Measurements from ENCODE around the gene ALG1.
"Not testable (repeated sequence)": the region's sequence is repeated elsewhere in the genome, so short reads cannot be mapped to it uniquely, and the experiment has no call there.

ALG1 gene

DNA sequence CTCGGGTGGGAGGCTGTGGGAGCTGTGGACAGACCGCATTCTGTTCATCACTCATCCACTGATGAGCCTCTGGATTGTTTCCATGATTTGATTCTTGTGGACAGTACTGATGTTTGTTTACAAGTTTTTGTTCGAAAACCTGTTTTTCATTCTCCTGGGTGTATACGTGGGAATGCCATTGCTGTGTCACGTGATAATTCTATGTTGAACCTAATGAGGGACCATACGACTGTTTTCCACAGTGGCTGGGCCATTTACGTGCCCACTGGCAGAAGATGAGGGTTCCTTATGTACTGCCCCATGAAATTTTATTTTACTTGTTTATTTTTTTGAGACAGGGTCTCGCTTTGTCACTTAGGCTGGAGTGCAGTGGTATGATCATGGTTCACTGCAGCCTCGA lies 2.6 kb upstream of the ALG1 start:
- Histone ChIP-seq H3K27me3 (ENCODE audit: control insufficient read depth, insufficient read depth, low read length) (peaks cover 2% of the 10 kb centered on the region), H3K36me3 (ENCODE audit: control insufficient read depth, insufficient read depth, low read length) (no peaks in the 10 kb centered on the region), H3K9ac (ENCODE audit: low read length) (no peak overlapping the region), H3K4me1 (ENCODE audit: control insufficient read depth, insufficient read depth, low read length) (peaks cover 3% of the 10 kb centered on the region), H3K27ac (ENCODE audit: low read depth, low read length) (no peak overlapping the region), H3K4me3 (ENCODE audit: low read length) (no peak overlapping the region)

DNA sequence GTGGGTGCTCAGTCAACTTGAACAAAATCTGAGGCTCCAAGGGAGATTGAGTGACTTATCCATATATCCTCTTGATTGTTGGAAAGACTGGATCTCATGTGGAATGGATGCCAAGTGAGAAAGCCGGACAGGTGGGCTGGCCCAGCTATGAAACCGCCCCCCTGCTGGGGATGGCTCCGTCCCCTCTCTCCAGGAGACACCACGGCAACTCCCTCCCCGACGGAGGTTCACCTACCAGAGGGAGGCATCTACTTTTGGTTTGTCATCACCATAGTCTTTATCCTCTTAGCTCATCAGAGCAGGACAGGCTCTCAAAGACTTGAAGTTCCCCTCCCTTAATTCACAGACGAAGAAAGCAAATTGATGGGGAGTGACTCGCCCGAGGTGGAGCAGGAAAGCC lies 1.8 kb upstream of the ALG1 start:
- Histone ChIP-seq H3K27ac (ENCODE audit: low read depth, low read length) (no peak overlapping the region), H3K27me3 (ENCODE audit: control insufficient read depth, insufficient read depth, low read length) (peaks cover 2% of the 10 kb centered on the region), H3K4me3 (ENCODE audit: low read length) (no peak overlapping the region)

DNA sequence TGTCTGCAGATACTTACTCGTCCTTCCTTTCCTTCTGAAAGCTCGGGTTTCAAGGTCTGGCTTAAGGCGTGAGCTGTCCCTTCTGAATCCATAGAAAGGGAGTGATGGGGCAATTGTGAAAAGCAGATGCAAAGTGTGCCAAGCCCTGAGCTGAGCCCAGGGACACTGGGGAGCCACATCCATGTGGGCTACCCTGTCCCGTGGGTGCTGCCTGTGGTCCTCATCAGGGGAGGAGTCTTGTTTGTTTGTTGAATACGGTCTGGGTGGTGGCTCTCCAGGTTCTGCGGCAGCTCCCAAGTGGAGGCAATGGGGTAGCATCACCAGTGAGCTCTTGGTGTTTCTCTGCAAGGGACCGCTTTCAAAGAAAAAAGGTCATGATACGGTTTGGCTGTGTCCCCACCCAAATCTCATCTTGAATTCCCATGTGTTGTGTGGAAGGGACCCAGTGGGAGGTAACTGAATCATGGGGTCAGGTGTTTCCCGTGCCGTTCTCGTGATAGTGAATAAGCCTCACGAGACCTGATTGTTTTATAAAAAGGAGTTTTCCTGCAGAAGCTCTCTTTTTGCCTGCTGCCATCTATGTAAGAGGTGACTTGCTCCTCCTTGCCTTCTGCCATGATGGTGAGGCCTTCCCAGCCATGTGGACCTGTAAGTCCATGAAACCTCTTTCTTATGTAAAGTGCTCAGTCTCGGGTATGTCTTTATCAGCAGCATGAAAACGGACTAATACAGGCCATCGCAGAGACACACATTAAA lies 1.0 kb upstream of the ALG1 start:
- Histone ChIP-seq H3K36me3 (ENCODE audit: control insufficient read depth, insufficient read depth, low read length) (peaks cover 4% of the 10 kb centered on the region), H3K27ac (ENCODE audit: low read depth, low read length) (peak overlapping the region; percentile 70), H3K9ac (ENCODE audit: low read length) (no peak overlapping the region), H3K4me3 (ENCODE audit: low read length) (no peak overlapping the region), H3K4me1 (ENCODE audit: control insufficient read depth, insufficient read depth, low read length) (peaks cover 3% of the 10 kb centered on the region), H3K27me3 (ENCODE audit: control insufficient read depth, insufficient read depth, low read length) (no peaks in the 10 kb centered on the region)

More for the DNA sequence above, 1.8 kb upstream of the ALG1 start:
- Histone ChIP-seq H3K4me1 (ENCODE audit: control insufficient read depth, insufficient read depth, low read length) (peaks cover 3% of the 10 kb centered on the region), H3K9ac (ENCODE audit: low read length) (no peak overlapping the region), H3K36me3 (ENCODE audit: control insufficient read depth, insufficient read depth, low read length) (no peaks in the 10 kb centered on the region)

DNA sequence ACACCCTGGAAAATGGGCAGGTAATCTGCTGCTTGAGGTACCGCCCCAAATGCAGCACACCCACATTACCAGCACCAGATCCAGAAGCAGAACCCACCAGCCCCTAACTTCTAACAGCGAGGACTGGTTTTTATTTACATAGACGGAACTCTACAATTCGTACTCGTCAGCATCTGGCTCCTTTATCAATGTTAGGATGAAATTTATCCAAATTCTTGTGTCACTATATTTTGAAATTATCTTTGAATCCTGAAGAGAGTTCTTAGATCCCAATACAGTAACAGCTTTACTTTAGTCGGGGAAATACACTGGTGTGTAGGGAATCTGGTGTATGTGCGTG lies 332 bp upstream of the ALG1 start:
- Histone ChIP-seq H3K27ac (ENCODE audit: low read depth, low read length) (peak overlapping the region; percentile 70), H3K4me1 (ENCODE audit: control insufficient read depth, insufficient read depth, low read length) (peaks cover 3% of the 10 kb centered on the region), H3K36me3 (ENCODE audit: control insufficient read depth, insufficient read depth, low read length) (peaks cover 11% of the 10 kb centered on the region), H3K9ac (ENCODE audit: low read length) (no peak overlapping the region), H3K4me3 (ENCODE audit: low read length) (peak overlapping the region; percentile 79), H3K27me3 (ENCODE audit: control insufficient read depth, insufficient read depth, low read length) (no peaks in the 10 kb centered on the region)

DNA sequence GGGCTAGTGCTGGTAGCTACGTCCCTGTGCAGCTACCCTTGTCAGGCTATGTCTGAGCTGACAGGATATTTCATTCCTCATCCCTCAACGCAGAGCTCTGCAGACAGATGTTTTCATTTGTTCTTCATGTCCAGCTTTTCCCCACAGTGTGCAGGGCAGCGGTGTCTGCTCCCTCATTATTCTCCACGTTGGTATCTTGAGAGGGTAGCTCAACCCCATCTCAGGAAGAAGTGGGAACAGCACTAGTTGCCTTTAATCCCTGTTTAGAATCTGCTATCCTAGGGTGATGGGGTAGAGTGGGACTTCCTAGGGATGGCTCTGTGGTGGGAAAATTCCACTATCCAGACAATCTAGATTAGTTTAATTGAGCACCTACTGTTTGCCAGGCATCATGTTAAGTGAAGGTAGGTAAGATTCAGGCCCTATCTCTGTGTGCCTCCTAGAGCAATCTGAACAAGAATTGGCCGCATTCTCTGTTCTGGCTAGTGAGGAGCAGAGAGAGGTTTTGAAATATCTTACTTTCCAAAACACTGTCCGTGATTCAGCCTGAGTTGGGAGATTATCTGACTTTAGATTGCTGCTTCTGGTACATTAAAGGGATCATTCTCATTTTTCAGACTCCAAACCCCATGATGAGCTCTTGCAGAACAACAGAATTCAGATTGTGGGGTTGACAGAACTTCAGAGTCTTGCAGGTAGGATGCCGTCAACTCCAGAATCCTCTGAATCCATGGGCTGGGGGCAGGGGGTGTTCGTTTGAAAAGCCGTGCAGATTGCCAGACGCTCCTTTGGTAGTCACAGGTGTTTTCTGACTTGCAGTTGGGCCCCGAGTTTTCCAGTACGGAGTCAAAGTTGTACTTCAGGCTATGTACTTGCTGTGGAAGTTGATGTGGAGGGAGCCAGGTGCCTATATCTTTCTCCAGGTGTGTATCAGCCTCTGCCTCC lies 963 bp downstream of the ALG1 start:
- Histone ChIP-seq H3K4me1 (ENCODE audit: control insufficient read depth, insufficient read depth, low read length) (peaks cover 3% of the 10 kb centered on the region), H3K9ac (ENCODE audit: low read length) (peak overlapping the region; percentile 52), H3K4me3 (ENCODE audit: low read length) (peak overlapping the region; percentile 79), H3K27ac (ENCODE audit: low read depth, low read length) (peak overlapping the region; percentile 71), H3K27me3 (ENCODE audit: control insufficient read depth, insufficient read depth, low read length) (no peaks in the 10 kb centered on the region), H3K36me3 (ENCODE audit: control insufficient read depth, insufficient read depth, low read length) (peaks cover 13% of the 10 kb centered on the region)

DNA sequence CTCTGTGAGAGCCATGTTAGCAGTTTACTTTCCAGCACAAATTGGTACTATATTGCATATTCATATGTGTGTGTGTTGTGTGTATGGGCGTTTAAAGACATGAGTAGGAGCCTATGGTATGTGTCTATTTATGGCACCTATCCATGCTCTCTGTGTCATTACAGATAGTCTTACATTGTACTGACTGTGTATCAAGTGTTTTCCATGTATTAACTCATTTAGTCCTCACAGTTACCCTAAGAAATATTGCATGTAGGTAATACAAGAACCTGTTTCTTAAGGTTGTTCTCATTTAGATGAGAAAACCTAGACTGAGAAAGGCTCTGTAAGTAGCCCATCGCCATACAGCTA lies 1.6 kb downstream of the ALG1 start:
- peaks cover 13% of the 10 kb centered on the region for H3K36me3 ChIP-seq (ENCODE audit: control insufficient read depth, insufficient read depth, low read length)
- no peaks in the 10 kb centered on the region for H3K27me3 ChIP-seq (ENCODE audit: control insufficient read depth, insufficient read depth, low read length)

DNA sequence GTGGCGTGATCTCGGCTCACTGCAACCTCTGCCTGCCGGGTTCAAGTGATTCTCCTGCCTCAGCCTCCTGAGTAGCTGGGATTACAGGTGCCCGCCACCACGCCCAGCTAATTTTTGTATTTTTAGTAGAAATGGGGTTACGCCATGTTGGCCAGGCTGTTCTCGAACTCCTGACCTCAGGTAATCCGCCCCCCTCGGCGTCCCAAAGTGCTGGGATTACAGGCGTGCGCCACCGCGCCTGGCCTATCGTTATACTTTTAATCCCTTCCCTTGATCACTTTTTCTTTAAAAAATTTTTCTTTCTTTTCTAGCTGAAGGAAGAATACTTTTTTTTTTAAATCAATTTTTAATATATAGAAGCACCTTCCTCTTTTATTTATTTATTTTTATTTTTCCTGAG lies 2.1 kb downstream of the ALG1 start:
- not testable (repeated sequence) for H3K4me3 ChIP-seq (ENCODE audit: low read length); H3K27ac ChIP-seq (ENCODE audit: low read depth, low read length); H3K4me1 ChIP-seq (ENCODE audit: control insufficient read depth, insufficient read depth, low read length); H3K27me3 ChIP-seq (ENCODE audit: control insufficient read depth, insufficient read depth, low read length); H3K9ac ChIP-seq (ENCODE audit: low read length)
- H3K36me3 ChIP-seq (ENCODE audit: control insufficient read depth, insufficient read depth, low read length), result peaks cover 13% of the 10 kb centered on the region

More for the DNA sequence above, 1.6 kb downstream of the ALG1 start:
- Histone ChIP-seq H3K9ac (ENCODE audit: low read length) (no peak overlapping the region), H3K27ac (ENCODE audit: low read depth, low read length) (no peak overlapping the region), H3K4me3 (ENCODE audit: low read length) (no peak overlapping the region), H3K4me1 (ENCODE audit: control insufficient read depth, insufficient read depth, low read length) (peaks cover 3% of the 10 kb centered on the region)

DNA sequence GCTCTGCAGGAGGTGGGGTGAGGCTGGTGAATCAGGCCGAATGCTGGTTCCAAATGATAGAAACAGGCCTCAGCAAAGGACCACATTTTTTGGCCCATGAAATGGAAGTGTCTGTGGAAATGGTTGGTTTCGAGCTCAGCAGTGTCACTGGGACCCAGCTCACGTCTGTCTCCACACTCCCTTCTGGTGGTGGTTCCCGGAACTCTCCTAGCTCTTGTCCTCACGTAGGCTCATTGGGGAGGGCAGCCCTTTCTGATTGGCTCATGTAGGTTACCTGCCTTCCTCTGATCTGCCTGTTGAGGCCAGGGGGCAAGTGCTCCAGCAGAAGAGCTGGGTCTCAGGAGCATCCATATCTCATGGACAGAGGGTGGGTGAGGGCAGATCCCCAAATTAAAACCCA lies 4.0 kb downstream of the ALG1 start:
- Histone ChIP-seq H3K9ac (ENCODE audit: low read length) (no peak overlapping the region), H3K27me3 (ENCODE audit: control insufficient read depth, insufficient read depth, low read length) (no peaks in the 10 kb centered on the region), H3K36me3 (ENCODE audit: control insufficient read depth, insufficient read depth, low read length) (peaks cover 13% of the 10 kb centered on the region), H3K4me1 (ENCODE audit: control insufficient read depth, insufficient read depth, low read length) (peaks cover 3% of the 10 kb centered on the region), H3K27ac (ENCODE audit: low read depth, low read length) (no peak overlapping the region), H3K4me3 (ENCODE audit: low read length) (no peak overlapping the region)

DNA sequence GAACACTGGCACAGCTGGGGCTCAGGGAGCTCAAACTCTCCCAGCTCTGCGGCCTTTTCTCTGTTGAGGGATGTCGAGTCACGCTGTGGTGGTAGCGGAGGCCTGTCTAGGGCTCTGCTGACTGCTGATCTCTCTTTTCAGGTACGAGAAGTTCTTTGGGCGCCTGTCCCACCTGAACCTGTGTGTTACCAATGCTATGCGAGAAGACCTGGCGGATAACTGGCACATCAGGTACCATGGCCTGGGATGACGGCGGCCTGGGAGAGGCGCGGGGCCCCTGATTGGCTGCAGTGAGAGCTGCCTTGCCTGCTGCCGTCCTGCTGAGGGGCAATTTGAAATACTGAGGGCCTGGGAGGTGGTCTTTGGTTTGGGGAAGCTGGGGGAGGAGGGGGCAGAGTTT lies 5.7 kb downstream of the ALG1 start:
- no peaks in the 10 kb centered on the region for H3K27me3 ChIP-seq (ENCODE audit: control insufficient read depth, insufficient read depth, low read length)
- peaks cover 13% of the 10 kb centered on the region for H3K36me3 ChIP-seq (ENCODE audit: control insufficient read depth, insufficient read depth, low read length)
- no peak overlapping the region for H3K27ac ChIP-seq (ENCODE audit: low read depth, low read length)
- no peaks in the 10 kb centered on the region for H3K4me1 ChIP-seq (ENCODE audit: control insufficient read depth, insufficient read depth, low read length)
- no peak overlapping the region for H3K4me3 ChIP-seq (ENCODE audit: low read length)
- H3K9ac ChIP-seq (ENCODE audit: low read length), result no peak overlapping the region

DNA sequence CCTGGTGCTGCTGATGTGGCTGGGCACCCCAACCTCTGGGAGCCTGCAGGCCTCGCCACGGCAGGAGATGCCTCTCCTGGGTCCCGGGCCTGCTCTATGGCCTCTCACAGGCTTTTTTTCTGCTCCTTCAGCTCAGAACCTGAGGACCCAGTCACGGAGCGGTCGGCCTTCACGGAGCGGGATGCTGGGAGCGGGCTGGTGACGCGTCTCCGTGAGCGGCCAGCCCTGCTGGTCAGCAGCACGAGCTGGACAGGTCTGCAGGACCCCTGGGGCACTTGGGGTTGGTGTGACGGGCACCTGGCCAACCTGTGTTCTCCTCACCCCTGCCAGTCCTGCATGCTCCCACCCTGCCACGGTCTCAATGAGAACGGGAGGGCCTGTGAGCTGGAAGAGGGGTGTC lies 7.0 kb downstream of the ALG1 start:
- peaks cover 13% of the 10 kb centered on the region for H3K36me3 ChIP-seq (ENCODE audit: control insufficient read depth, insufficient read depth, low read length)
- H3K27ac ChIP-seq (ENCODE audit: low read depth, low read length), result no peak overlapping the region
- no peaks in the 10 kb centered on the region for H3K4me1 ChIP-seq (ENCODE audit: control insufficient read depth, insufficient read depth, low read length)
- H3K27me3 ChIP-seq (ENCODE audit: control insufficient read depth, insufficient read depth, low read length), result no peaks in the 10 kb centered on the region
- H3K4me3 ChIP-seq (ENCODE audit: low read length), result no peak overlapping the region
- no peak overlapping the region for H3K9ac ChIP-seq (ENCODE audit: low read length)

DNA sequence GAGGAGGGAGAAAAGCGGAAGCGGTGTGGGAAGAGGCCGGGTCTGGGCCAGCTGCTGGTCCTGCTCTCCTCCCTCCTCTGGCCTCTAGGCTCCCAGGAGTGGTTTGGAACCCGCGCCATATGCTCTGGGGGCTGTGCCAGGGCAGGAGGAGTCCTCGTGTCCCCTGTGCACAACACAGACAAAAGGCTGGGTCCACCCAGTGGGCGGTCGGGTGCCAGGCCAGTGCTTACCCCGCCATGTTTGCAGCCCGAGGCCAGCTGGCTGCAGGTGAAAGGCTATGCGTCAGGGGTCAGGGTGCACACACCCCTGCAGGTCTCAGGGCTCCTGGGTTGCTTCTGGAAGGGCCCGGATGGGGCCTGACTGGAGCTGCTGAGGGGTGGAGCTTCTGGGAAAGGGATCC lies 8.8 kb downstream of the ALG1 start:
- not testable (repeated sequence) for H3K4me1 ChIP-seq (ENCODE audit: control insufficient read depth, insufficient read depth, low read length); H3K9ac ChIP-seq (ENCODE audit: low read length); H3K27me3 ChIP-seq (ENCODE audit: control insufficient read depth, insufficient read depth, low read length); H3K4me3 ChIP-seq (ENCODE audit: low read length); H3K27ac ChIP-seq (ENCODE audit: low read depth, low read length); H3K36me3 ChIP-seq (ENCODE audit: control insufficient read depth, insufficient read depth, low read length)

DNA sequence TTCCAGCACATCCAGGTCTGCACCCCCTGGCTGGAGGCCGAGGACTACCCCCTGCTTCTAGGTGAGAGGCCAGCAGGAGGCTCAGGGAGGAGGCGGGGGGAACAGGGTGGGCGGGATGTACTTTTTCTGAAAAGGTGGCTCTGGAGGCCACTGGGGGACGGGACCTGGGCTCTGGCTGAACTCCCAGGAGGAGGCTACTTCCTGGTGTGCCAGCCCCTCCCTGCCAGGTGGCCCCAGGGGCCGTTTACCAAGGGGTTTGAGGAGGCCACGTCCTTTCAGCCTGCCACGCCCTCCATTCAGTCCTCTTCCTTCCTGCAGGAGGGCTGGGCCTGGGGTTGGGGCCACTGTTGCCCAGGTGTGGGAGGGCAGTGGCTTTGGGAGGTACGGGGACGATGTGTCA lies 9.4 kb downstream of the ALG1 start:
- H3K36me3 ChIP-seq (ENCODE audit: control insufficient read depth, insufficient read depth, low read length); H3K4me3 ChIP-seq (ENCODE audit: low read length); H3K4me1 ChIP-seq (ENCODE audit: control insufficient read depth, insufficient read depth, low read length); H3K27ac ChIP-seq (ENCODE audit: low read depth, low read length); H3K27me3 ChIP-seq (ENCODE audit: control insufficient read depth, insufficient read depth, low read length); H3K9ac ChIP-seq (ENCODE audit: low read length): not testable (repeated sequence)

DNA sequence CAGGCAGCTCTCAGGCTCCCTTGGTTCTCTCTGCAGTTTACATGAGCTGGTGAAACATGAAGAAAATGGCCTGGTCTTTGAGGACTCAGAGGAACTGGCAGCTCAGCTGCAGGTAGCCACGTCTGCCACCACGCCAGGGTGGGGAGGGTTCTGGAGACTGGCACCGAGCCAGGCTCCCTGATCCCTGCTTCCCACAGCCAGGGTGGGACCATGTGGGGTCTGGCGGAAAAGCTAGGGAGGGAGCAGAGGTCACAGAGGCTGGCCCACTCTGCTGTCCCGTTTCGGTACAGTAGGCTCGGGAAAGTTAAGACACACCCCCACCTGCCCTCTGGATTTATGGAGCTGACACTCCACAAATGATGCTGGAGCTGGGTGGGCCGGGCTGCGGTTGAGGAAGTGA lies 12.0 kb downstream of the ALG1 start:
- not testable (repeated sequence) for H3K4me1 ChIP-seq (ENCODE audit: control insufficient read depth, insufficient read depth, low read length); H3K9ac ChIP-seq (ENCODE audit: low read length); H3K36me3 ChIP-seq (ENCODE audit: control insufficient read depth, insufficient read depth, low read length); H3K27ac ChIP-seq (ENCODE audit: low read depth, low read length); H3K4me3 ChIP-seq (ENCODE audit: low read length); H3K27me3 ChIP-seq (ENCODE audit: control insufficient read depth, insufficient read depth, low read length)

Data from rectal smooth muscle tissue (tissue), 1 donor.